Stimulated activated CD8-positive, alpha-beta memory T cell treated with anti-CD3 and anti-CD28 coated beads, Interleukin-12 subunit alpha, Interleukin-12 subunit beta, amount 100 ng/mL, for 4 hours (primary cell): ENCODE results near the gene ZC3H12D.
"Not testable (repeated sequence)": the region's sequence is repeated elsewhere in the genome, so short reads cannot be mapped to it uniquely, and the experiment has no call there.

ENCODE experiments used
- DNase-seq: peaks from one replicate; pipeline ENCODE4 v3.0.0-alpha.2; 2020; ENCODE audit warnings: low read depth

The ZC3H12D gene

DNA sequence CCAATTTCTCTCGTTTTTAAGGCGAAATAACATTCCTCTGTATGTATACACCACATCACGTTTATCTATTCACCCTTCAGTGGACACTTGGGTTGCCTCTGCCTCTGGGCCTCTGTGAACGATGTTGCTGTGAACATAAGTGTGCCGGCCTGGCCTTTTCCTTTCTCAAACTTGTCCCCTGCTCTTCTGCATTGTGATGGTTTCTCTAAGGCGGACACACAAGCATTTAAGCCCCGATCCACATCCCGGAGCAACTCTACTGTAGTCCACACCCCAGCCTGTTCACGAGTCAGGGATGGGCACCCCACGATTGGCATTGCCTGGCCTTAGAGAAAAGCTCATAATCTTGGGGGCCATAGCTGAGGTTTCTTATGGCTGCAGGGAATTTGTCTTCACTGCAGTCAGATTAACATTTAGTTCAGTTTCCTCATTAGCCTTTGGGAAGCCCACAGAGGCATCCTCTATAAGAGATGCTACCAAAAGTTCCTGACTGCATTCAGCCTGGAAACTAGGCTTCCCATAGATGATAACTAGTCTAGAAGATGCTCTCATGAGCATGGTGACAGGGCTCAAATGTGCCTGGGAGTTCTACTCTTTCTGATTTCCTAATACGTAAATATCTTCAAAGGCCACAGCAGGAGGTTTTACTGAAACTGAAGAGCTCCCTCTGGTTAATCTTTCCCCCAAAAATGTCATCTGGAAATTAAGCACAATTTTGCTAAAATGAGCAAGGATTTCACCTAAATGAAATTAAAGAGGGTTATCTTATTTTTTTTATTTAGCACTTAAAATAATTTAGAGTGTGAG lies 762 bp downstream of the ZC3H12D start:
- no peak for DNase-seq

DNA sequence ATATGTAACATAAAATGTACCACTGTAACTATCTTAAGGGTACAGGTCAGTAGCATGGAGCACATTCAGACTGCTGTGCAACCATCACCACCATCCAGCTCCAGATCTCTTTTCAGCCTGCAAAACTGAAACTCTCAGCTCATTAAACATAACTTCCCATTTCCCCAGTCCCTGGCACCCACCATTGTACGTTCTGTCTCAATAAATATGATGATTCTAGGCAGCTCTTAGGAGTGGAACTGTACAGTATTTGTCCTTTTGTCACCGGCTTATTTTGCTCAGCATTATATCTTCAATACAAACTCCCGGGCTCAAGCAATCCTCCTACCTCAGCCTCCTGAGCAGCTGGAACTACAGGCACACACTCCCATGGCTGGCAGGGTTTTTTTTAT lies 1.5 kb downstream of the ZC3H12D start:
- no peak for DNase-seq

DNA sequence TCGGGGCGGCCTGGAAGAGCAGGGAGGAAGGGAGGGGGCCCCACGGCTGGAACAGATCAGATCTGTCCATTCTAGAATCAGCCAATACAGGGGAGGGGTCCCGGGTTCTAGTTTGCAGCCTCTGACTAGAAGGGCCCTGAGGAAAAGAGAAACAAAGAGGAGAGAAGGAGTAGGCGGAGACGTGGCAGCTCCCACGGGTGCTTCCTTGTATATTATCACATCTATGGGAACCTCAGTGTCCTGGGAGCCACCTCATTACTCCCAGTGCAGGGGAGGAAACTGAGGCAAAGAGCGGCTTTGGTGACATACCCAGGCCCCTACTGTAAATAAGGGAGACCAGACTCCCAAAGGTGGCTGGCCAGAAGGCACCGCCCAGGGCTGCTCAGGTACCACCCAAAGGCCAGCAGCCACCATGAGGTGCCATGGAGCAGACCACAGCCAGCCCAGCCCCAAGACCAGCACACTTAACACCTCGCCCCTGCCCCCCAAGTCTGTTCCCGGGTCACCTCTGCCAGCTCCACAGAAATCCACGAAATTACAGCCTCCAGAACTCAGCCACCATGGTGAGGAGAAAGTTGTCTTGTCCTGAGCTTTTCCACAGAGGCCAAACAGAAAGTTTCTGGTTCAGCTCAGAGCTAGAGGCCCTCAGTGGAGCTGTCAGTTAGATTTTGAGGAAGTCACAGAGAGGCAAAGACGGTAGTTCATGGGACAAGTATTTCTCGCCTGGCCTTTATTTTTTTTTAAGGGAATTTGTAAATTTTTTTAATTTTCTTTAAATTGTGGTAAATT lies 2.1 kb downstream of the ZC3H12D start:
- no peak for DNase-seq

DNA sequence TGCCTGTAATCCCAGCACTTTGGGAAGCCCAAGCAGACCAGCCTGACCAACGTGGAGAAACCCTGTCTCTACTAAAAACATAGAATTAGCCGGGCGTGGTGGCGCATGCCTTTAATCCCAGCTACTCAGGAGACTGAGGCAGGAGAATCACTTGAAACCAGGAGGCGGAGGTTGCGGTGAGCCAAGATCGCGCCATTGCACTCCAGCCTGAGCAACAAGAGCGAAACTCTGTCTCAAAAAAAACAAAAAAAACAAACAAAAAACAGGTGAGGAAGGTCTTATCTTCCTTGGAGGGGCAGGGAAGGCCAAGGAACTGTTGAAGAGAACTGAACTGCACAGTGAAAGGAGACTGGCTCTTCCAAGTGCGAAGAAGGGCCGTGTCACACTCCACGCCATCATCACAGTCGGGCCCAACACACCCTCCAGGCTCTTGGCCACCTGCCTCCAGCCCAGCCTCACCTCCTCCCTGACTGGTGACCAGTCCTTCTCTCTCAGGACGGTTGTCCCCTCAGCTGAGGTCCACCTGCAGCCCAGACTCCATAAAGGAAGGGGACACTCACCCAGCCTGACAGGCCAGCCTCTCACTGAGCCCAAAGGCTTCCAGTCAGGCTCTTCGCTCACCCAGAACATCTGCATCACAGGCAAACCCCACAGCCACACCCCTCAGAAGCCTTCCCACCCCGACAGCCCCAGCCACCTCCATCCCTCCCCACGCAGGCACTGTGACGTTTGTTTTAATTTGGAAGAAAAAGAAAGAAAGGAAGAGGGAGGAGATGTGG lies 4.1 kb downstream of the ZC3H12D start:
- no peak for DNase-seq

DNA sequence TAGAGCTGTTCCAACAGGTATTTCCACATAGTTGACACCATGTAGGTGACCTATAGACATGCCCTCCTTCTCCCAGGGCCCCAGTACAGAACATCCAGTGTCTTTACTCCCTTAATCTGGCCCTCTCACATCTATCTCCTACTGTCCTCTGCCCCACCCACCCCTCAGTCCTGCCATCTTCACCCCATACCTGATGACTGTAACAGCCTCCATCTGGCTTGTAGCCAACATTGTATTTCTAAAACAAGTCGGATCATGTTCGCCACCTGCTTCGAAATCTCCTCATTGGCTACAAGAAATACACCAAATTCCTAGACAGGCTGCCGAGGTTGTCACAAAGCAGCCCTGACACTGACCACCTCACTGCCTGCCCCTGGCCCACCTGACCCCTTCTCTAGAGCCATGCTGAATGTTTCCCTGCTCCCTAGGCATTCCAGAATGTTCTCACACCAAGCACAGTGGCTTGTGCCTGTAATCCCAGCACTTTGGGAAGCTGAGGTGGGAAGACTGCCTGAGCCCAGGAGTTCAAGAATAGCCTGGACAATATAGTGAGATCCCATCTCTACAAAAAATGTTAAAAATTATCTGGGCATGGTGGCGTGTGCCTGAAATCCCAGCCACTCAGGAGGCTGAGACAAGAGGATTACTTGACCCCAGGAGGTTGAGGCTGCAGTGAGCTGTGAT lies 6.0 kb downstream of the ZC3H12D start:
- no peak for DNase-seq

DNA sequence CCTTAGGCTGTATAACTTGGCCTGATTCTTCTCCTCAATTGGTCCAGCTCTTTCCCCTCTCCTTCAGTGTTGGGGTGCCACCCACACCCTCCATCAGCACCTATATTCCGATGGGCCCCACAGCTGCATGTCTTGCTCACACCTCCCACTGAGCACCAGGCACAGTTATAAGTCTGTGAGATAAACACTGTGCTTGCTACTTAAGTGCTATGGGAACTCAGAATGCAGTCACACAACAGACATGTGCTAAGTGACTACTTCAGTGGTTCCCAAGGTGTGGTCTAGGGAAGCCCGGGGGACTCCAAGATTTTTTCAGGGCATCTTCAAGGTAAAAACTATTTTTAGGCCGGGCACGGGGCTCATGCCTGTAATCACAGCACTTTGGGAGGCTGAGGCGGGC lies 7.3 kb downstream of the ZC3H12D start:
- no peak for DNase-seq

DNA sequence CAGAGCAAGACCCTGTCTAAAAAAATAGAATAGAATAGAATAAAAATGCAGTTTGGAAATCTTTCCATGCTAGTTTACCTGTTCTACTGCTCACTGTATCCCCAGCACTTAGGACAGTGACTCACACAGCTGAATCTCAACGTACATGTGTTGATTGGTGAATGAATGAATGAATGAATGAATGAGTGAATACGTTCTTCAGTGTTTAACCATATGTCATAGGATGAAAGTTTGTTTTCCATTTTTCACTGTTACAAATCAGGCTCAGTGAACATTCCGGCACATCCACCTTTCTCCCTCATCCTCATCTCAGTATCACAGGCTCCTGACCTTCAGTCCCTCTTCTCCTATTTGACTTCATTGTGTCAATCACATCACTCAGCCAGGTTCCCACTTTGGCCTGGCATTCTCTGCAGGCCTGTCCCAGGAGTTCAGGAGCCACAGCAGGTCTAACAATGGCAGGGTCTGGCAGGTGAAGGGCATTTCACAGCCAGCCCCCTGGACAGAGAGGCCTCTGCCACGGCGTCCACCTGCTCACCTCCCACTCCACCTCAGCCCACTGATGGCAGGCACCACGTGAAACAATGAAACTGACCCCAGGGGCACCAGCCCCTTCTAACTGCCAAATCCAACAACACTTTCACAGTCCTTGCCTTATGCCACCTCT lies 7.9 kb downstream of the ZC3H12D start:
- DNase-seq = no peak

DNA sequence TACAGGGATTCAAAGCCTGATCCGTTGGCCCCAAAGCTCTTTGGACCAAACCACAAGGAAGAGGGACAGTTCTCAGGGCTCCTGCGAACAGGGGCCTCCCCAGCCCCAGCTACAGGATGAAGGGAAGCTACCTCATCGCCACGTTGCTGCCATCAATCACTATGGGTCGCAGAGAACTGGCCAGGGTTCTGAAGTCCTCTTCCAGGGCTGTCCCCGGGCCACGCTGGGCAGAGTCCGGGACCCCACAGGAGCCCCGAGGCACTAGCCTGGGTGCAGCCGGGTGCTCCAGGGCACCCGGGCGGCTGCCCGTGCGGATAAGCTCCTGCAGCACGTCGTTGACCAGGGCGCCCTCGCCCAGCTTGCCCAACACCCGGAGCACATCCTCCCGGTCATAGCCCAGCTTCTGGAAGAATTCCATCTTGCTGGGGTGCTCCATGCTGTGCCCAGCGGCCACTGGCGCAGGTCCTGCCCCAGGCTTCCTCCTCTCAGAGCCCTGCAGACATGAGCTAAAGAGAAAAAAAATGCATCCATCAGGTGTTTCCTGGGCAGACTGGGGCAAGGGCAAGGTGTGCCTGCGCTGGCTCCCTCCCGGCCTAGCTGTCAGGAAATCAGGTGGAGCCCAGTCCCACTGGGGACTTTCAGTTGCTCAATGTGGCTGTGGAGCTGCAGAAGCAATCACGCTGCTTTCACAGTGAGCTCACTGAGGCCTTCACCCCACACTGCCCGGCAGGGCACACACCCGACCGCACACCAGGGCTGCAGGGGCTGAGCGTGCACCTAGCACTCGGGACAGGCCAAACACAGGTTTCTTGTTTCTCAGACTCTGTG lies 10.5 kb downstream of the ZC3H12D start:
- DNase-seq = no peak

DNA sequence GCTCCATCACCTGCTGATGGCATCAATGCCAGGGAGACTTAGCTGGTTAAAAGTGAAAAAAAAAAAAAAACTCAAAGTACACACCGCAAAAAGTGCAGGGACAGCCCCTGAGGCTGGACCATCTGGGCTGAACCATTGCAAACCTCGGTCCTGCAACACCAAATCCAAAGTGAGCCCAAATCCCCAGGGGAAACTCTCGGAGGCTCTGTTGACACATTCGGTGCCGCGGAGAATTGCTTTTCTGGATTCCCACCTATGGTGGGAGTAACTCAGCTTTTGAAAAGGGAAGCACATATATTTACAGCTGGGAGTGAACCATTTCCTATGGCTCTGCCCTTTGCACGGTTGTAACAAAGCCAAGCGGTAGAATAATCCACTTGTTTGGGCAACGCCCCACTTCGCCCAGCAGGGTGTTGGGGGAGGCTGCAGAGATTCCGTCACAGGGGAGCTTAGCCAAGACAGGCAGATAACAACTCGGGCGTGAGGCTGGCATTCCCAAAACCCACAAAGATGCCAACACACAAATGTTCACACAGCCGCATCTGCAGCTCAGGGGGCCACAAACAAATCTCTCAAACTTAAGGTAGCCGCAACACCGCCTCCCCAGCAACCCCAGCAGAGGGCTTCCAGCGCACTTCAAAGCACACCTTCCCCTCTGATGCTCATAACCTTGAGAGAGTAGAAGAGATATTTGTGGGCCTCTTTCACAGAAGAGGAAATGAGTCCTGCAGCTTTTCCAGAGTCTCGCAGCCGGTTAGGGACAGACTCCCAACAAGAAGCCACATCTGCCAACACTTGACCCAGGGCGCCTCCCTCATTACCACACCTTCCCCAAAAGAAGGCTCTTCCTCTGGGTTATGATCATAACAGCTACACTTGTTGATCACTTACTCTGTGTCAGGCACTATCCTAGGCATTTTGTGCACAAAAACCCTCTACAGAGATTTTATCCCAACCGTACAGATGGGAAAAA lies 11.4 kb downstream of the ZC3H12D start:
- no peak for DNase-seq

DNA sequence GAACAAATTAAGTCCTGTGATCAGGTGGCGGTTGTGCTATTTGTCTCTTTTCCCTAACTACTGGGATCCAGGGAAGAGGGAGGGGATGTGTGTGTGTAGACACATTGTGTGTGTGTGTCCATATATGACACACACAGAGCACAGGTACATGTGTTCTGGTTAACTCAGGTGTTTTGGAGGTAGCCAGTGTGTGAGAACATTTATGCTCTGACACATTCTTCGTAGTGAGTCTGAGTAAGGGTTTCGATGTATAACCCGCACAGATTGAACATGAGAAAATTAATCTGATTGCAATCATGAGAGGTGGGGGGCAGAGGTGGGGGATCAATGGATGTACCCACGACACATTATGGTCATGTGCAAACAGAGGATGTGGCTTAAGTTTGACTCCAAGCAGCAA lies 12.6 kb downstream of the ZC3H12D start:
- no peak for DNase-seq

DNA sequence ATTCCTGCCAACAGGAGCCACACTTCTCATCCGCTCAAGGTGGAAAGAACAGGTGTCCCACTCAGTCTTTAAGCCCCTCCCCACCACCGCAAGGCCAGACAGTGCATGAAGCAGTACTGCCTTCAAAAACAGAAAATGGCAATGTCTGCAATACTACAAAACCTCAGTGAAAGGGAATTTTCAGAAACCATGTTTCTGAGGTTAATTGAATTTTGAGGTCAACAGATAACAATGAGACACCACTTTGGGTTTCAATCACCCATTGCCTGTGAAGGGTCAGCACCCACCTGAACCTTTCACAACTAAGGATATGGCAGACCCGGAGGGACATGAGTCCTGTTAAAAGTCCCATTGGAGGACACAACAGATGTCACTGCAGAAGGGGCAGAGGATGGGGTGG lies 13.0 kb downstream of the ZC3H12D start:
- DNase-seq = no peak

DNA sequence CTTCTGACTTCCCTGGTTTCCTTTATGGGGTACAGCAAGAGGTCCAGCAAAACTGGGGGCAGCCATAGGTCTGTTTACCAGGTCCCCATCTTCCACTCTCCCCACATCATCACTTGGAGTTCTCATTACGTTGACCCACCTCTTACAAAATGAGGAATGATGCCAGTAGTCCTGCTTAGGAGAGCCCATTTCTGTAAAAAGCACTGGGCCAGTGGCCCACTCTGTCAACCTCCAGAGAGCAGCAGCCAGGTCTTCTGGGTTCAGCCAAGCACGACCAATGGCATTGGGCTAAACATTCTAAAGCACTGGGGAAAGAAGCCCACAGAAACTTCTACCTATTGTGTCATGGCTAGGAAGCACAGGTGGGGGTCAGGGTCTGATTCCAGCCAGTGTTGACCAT lies 13.9 kb downstream of the ZC3H12D start:
- DNase-seq = no peak

DNA sequence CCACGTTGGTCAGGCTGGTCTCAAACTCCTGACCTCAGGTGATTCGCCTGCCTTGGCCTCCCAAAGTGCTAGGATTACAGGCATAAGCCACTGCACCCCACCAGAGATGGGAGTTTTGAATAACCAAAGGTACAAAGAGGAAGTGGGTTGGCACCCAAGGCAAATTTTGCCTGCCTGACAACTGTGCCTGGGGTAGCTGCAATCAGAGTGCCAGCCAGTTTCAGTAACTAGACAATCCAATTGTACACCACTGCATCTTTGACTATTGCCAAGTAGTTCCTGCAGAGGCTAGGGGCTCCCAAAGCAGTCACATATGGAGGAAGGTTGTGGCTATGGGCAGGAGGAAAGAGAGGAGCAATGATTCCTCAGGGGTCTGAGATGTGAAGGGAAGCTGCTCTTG lies 16.6 kb downstream of the ZC3H12D start:
- no peak for DNase-seq

DNA sequence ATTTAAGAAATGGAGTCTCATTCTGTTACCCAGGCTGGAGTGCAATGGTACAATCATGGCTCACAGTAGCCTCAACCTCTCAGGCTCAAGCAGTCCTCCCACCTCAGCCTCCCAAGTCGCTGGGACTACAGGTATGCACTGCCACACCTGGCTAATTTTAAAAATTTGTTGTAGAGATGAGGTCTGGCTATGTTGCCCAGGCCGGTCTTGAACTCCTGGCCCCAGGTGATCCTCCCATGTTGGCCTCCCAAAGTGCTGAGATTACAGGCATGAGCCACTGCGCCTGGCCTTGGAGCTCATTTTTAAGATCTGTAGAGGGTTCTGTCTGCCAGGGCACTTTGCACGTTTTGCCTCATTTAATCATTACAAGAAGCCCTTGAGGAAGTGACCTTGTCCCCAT lies 17.5 kb downstream of the ZC3H12D start:
- no peak for DNase-seq

DNA sequence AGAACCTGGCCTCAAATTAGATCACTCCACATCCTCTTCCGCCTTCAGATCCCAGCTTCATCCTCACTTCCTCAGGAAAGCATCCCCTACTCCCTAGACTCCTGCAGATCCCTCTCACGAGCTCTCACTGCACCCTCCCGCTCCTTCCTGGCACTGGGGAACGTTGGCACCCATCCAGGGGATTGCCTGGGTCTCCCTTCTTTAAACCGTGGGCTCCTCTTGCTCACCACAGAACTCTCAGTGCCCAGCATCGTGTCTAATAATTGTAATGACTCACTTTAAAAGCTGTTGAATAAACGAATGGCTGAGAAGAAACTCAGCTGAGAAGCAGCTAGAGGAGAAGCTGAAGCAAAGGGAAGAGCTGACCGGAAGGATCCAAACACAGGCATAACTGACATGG lies 20.4 kb downstream of the ZC3H12D start:
- DNase-seq = no peak

DNA sequence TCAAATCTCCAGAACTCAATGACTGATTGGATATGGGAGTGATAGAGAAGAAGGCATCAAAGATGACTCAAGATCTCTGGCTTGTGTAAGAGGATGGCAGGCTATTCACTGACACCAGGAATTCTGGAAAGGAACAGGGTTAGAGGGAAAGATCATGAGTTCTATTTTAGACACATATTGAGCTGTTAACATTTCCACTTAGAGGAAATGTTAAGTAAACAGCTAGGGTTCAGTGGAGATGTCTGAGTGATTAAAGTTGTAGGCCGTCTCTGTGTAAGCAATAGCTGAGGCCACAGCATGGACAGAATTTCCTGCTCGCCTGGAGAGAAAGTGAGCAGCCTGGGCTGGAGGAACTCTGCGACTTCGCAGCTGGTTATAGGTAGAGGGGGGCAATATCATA lies 21.0 kb downstream of the ZC3H12D start:
- no peak for DNase-seq

DNA sequence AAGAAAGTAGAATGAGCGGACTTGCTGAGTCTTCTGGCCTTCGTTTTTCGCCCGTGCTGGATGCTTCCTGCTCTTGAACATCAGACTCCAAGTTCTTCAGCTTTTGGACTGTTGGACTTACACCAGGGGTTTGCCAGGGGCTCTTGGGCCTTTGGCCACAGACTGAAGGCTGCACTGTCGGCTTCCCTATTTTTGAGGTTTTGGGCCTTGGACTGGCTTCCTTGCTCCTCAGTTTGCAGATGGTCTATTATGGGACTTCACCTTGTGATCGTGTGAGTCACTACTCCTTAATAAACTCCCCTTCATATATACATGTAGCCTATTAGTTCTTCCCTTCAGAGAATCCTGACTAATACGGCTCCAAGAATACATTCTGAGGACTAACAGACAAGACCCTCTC lies 22.1 kb downstream of the ZC3H12D start:
- DNase-seq = not testable (repeated sequence)

DNA sequence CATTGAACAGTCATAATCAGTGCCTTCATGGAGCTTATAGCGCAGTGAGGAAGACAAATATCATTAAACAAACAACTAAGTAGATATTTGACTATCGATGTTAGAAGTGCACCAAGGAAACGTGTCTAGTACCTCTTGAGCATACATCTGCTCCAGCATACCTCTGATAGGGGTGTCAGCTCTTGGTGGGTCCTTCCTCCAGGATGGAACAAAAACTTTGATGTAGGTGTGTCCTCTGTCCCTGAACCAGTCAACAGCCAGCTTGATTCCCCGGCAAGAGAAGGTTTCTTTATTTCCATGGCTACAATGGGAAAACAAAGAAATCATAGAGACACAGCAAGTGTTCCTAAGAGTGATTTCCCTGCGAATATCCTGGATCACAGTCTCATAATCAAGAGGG lies 23.1 kb downstream of the ZC3H12D start:
- DNase-seq = no peak

DNA sequence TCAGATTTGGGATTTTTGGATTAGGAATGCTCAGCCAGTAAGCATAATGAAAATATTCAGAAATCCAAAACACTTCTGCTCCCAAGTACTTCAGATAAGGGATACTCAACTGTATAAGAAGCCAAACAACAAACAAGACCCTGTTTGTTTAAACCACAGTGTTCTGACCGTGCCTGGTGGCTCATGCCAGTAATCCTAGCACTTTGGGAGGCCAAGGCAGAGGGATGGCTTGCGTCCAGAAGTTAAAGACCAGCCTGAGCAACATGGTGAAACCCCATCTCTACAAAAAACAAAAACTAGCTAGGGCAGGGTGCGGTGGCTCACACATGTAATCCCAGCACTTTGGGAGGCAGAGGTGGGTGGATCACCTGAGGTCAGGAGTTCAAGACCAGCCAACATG lies 24.6 kb downstream of the ZC3H12D start:
- DNase-seq = not testable (repeated sequence)

DNA sequence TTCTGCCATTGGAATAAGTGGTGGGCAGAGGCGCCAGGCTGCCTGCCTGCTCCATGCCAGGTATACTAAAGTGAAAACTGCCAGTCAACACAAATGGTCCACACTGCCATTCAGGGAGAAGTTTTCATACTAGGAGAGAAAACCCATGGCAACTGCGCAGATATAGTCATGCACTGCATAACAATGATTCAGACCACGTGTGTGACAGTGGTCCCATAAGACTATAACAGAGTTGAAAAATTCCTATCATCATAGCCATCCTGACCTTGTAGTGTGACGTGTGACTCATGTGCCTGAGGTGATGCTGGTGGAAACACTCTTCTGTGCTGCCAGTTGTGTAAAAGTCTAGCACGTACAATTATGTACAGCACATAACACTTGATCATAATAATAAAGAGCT lies 25.1 kb downstream of the ZC3H12D start:
- no peak for DNase-seq
